Ovary (tissue), 9 donors: ENCODE results near the gene OR10H2. TPM values are rescaled to one million over a fixed set of nuclear protein-coding genes. Genes with fewer than 3 reads are reported as not detected.

ENCODE experiments used
- DNase-seq, 5 donors: peaks; one replicate each; pipeline ENCODE4 v3.0.0-alpha.2; 2019 to 2020
- H3K27ac ChIP-seq, 2 donors: fragments of 200-600 bp; one replicate each; pipeline versions ENCODE4 v1.5.1 to v1.8.0; 2019 to 2022
- H3K27me3 ChIP-seq: fragments of 200-600 bp; one replicate; pipeline ENCODE4 v1.8.0; 2022
- H3K36me3 ChIP-seq: fragments of 200-600 bp; sonication (generic); one replicate; pipeline ENCODE4 v1.5.1; 2019
- H3K4me1 ChIP-seq: one replicate; pipeline ENCODE4 v1.8.1; 2013; ENCODE audit warnings: mild to moderate bottlenecking, moderate library complexity; ENCODE audit not compliant: insufficient read depth
- H3K4me3 ChIP-seq: fragments of 200-600 bp; sonication (generic); one replicate; pipeline ENCODE4 v1.5.1; 2017
- H3K9me3 ChIP-seq, 2 donors: fragments of 200-600 bp in 1 of 2; sonication (generic) in 1 of 2; one replicate each; pipeline versions ENCODE4 v1.5.1 to v1.8.1; 2013 to 2019; ENCODE audit warnings: mild to moderate bottlenecking in 1 of 2, moderate library complexity in 1 of 2
- EP300 ChIP-seq: sonication (generic); formaldehyde crosslinking; IDR thresholded peaks from one replicate; pipeline ENCODE4 v1.6.1; 2017; ENCODE audit warnings: antibody characterized with exemption
- POLR2A ChIP-seq: fragments of 450-650 bp; IDR thresholded peaks from one replicate; pipeline ENCODE4 v1.6.1; 2017; ENCODE audit warnings: antibody characterized with exemption, mild to moderate bottlenecking, moderate library complexity
- WGBS, 3 donors: extraction: QIAGEN DNeasy Blood & Tissue Kit in 1 of 3; methylation state at CpG; one replicate each; pipeline versions ENCODE4 v1.1.5 to v1.1.7; 2013 to 2017; 5-methylcytosine and 5-hydroxymethylcytosine counted together
- intact Hi-C, 4 donors: fragments of 100-400 bp; cut with DNase I; formaldehyde crosslinking; loops; one replicate each; pipeline versions ENCODE4 v1.11.0 to v1.15.1; 2022 to 2023
- polyA plus RNA-seq, 2 donors: library from polyadenylated mRNA; stranded (reverse); fragments of 200-250 nt in 1 of 2; fragments of 350-450 nt in 1 of 2; fragmentation: Illumina TruSeq in 1 of 2; extraction: RNeasy Lipid Tissue Mini Kit (QIAGEN cat#74804) in 1 of 2; gene quantifications; one replicate each; pipeline ENCODE4 v1.2.3, GENCODE V29; 2013 to 2014
- total RNA-seq, 7 donors: library from RNA; depleted of rRNA in 2 of 7; stranded (reverse); fragments of >200 nt in 2 of 7; fragmentation: NEBNext Ultra II Directional in 3 of 7; extraction: Animal tissue kit (Norgen Biotek cat#: 25700) in 3 of 7; gene quantifications; one replicate each; pipeline versions ENCODE4 v1.1.0 to v1.2.4, GENCODE V29; 2016 to 2023
- TF ChIP-seq, protein P1 (sequence below), 3 donors: fragments of 450-650 bp in 2 of 3; fragments of 200-600 bp in 1 of 3; IDR thresholded peaks; one replicate each; pipeline versions ENCODE4 v1.5.1 to v1.8.0; 2016 to 2022; ENCODE audit warnings: antibody characterized with exemption in 3 of 3, mild to moderate bottlenecking in 1 of 3
- donor health status: DM: no; HTN: no; CAD: no; lungs with moderate emphysema.
- donor health status: DM: no; HTN: no; CAD: no.
- donor health status: Bipolar disorder and iron deficiency.
- donor health status: DM: yes; HTN: yes; CAD: no.
- donor health status: DM: no; HTN: no; CAD: no.
- donor health status: DM: yes; HTN: yes; CAD: no.

OR10H2 gene
- total and polyA plus RNA-seq, 9 donors: not detected

DNA sequence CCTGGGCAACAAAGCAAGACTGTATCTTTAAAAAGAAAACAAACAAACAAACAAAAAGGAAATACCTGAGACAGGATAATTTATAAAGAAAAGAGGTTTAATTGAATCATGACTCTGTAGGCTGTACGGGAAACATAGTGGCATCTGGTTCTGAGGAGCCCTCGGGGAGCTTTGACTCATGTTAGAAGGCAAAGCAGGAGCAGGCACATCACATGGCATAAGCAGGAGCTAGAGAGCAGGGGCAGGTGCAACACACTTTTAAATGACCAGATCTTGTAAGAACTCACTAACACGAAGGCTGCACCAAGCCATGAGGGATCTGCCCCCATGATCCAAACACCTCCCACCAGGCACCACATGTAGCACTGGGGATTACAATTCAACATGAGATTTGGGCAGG is 13.2 kb upstream of the OR10H2 start:
- intact Hi-C loops: no loop called here
- H3K9me3 ChIP-seq: peaks cover 0 to 3% of the 10 kb centered on the region in 2 donors
- H3K4me1 ChIP-seq: no peaks in the 10 kb centered on the region
- DNase-seq: no peak
- no peak overlapping the region for H3K27ac ChIP-seq
- H3K36me3 ChIP-seq: no peaks in the 10 kb centered on the region
- H3K4me3 ChIP-seq: no peak overlapping the region
- TF ChIP-seq POLR2A: no peak
- TF ChIP-seq EP300: no peak
- TF ChIP-seq, protein P1, sequence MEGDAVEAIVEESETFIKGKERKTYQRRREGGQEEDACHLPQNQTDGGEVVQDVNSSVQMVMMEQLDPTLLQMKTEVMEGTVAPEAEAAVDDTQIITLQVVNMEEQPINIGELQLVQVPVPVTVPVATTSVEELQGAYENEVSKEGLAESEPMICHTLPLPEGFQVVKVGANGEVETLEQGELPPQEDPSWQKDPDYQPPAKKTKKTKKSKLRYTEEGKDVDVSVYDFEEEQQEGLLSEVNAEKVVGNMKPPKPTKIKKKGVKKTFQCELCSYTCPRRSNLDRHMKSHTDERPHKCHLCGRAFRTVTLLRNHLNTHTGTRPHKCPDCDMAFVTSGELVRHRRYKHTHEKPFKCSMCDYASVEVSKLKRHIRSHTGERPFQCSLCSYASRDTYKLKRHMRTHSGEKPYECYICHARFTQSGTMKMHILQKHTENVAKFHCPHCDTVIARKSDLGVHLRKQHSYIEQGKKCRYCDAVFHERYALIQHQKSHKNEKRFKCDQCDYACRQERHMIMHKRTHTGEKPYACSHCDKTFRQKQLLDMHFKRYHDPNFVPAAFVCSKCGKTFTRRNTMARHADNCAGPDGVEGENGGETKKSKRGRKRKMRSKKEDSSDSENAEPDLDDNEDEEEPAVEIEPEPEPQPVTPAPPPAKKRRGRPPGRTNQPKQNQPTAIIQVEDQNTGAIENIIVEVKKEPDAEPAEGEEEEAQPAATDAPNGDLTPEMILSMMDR (IDR thresholded peaks at IDR 0.05): no peak
- 43 to 58% (median 56%) methylated on average over 3 of the region's 3 CpGs for WGBS, 3 donors
- H3K27me3 ChIP-seq: no peaks in the 10 kb centered on the region

DNA sequence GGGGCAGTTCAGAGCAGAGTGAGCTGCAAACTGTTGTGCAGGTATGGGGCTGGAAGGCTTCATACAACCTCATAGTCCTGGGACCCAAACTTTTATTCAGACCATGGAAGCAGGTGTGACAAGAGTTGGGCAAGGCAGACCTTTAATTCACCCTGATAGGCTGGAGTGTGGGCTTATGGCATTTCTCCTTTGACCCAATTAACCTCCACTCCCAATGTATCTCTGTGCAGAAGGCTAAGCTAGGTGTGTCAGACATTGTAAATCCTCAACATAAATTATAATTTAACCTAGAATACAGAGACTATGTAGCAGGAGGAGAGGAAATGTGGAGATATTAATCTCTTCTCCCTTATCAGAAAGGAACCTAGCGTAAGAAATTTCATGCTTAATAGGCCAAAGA is 12.2 kb upstream of the OR10H2 start:
- TF ChIP-seq, protein P1 (IDR thresholded peaks at IDR 0.05): no peak
- TF ChIP-seq EP300 (no peak), POLR2A (no peak)
- Histone ChIP-seq H3K9me3 (peaks cover 0 to 3% of the 10 kb centered on the region in 2 donors), H3K4me1 (no peaks in the 10 kb centered on the region), H3K27ac (no peak overlapping the region), H3K27me3 (no peaks in the 10 kb centered on the region), H3K36me3 (no peaks in the 10 kb centered on the region), H3K4me3 (no peak overlapping the region)
- 73 to 89% (median 85%) methylated on average over 1 of the region's 1 CpG for WGBS, 3 donors
- intact Hi-C loops: no loop called here
- no peak for DNase-seq

DNA sequence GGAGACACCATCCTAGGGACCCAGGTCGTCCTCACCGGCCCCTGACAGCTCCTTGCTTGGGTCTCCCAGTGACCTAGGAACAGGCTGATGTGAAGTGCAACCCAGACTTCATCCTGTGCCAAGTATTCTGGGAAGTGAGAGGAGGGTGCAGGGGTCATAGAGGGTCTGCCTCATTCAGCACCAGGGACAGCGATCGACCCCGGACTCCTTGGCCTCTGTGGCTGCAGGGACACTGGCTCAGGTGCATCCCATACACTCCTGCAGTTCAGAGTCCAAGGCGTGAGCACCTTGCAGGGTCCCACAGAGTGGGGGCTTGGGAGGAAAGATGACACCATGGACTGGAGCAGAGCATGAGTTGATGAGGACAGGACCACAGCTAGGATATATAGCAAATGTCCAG is 10.0 kb upstream of the OR10H2 start:
- H3K36me3 ChIP-seq: no peaks in the 10 kb centered on the region
- H3K4me3 ChIP-seq: no peak overlapping the region
- DNase-seq: no peak
- intact Hi-C loops: no loop called here
- 9 to 20% (median 17%) methylated on average over 6 of the region's 6 CpGs for WGBS, 3 donors
- H3K27ac ChIP-seq: no peak overlapping the region
- TF ChIP-seq EP300 (no peak), POLR2A (no peak)
- TF ChIP-seq, protein P1 (IDR thresholded peaks at IDR 0.05): no peak
- H3K4me1 ChIP-seq: no peaks in the 10 kb centered on the region
- no peaks in the 10 kb centered on the region for H3K9me3 ChIP-seq
- H3K27me3 ChIP-seq: no peaks in the 10 kb centered on the region

GRCh38 chr19:15721268-15721667 is 6.6 kb upstream of the OR10H2 start:
- TF ChIP-seq POLR2A (no peak), EP300 (no peak)
- TF ChIP-seq, protein P1 (IDR thresholded peaks at IDR 0.05): no peak
- H3K36me3 ChIP-seq: no peaks in the 10 kb centered on the region
- WGBS, 3 donors: 72 to 91% (median 77%) methylated on average over 1 of the region's 1 CpG
- intact Hi-C loops: no loop called here
- H3K4me1 ChIP-seq: no peaks in the 10 kb centered on the region
- no peak overlapping the region for H3K27ac ChIP-seq
- no peak overlapping the region for H3K4me3 ChIP-seq
- DNase-seq: no peak
- no peaks in the 10 kb centered on the region for H3K9me3 ChIP-seq
- H3K27me3 ChIP-seq: no peaks in the 10 kb centered on the region
